AG04450 (cell line): Measurements from ENCODE around the gene QKI. TPM values are rescaled to one million over a fixed set of nuclear protein-coding genes. Genes with fewer than 3 reads are reported as not detected.
"Not testable (repeated sequence)": the region's sequence is repeated elsewhere in the genome, so short reads cannot be mapped to it uniquely, and the experiment has no call there.

Experiments used
- CTCF ChIA-PET: fragments of 300-600, 350-600 bp; formaldehyde crosslinking; extraction: SDS; loops from one replicate; lab custom pipeline; 2022; ENCODE audit warnings: antibody characterized with exemption, inconsistent platforms; lab: Charles Lee
- POLR2A ChIA-PET: fragments of 350-600 bp; formaldehyde crosslinking; extraction: SDS; loops from one replicate; lab custom pipeline; 2021; ENCODE audit warnings: antibody characterized with exemption, inconsistent platforms; lab: Yijun Ruan, JAX
- DNase-seq: peaks from one replicate; pipeline ENCODE4 v3.0.0-alpha.2; 2011; ENCODE audit warnings: low read depth, low spot score
- H3K27ac ChIP-seq: one replicate; pipeline ENCODE4 v1.5.1; 2012; ENCODE audit warnings: low read depth, low read length, control low read depth
- H3K27me3 ChIP-seq: one replicate; pipeline ENCODE4 v1.6.0; 2012; ENCODE audit warnings: low read length; ENCODE audit not compliant: control insufficient read depth, insufficient read depth
- H3K4me3 ChIP-seq: 2 replicates; pipeline ENCODE4 v1.5.1; 2011; ENCODE audit warnings: mild to moderate bottlenecking, low read depth, low read length, control low read depth
- H3K9me3 ChIP-seq: 2 replicates; pipeline ENCODE4 v1.5.1; 2012; ENCODE audit warnings: low read length; ENCODE audit not compliant: control insufficient read depth, insufficient read depth
- polyA plus RNA-seq: library from polyadenylated mRNA; depleted of rRNA; stranded (reverse); fragments of >200 nt; gene quantifications from 2 replicates; pipeline ENCODE4 v1.2.3, GENCODE V29; 2011
- TF ChIP-seq, protein P1 (sequence below): IDR thresholded peaks from 2 replicates; pipeline ENCODE4 v1.5.1; 2011; ENCODE audit warnings: low read depth, low read length, control low read depth, inconsistent platforms

QKI gene
- polyA plus RNA-seq, 1 experiment: 165 TPM

DNA sequence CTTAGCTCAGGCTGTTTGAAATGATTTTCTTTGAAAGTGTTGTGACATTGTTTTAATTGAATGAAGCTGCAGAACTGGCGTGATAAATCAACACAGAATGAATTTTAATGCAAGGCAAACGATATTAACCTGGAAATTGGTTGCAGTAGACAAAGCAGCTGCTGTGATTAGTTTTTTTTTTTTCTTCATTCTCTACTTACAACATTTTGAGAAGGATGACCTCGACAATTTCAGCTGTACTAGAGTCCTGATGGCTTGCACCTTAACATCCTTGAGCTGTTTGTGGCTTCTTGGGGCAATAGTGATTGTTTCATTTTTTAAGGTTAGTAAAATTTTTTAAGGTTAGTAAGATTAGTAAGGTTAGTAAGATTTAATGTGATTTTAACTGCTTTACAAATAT lies 54.2 kb downstream of the QKI start:
- H3K4me3 ChIP-seq: no peak overlapping the region
- no peak overlapping the region for H3K27ac ChIP-seq
- TF ChIP-seq, protein P1, sequence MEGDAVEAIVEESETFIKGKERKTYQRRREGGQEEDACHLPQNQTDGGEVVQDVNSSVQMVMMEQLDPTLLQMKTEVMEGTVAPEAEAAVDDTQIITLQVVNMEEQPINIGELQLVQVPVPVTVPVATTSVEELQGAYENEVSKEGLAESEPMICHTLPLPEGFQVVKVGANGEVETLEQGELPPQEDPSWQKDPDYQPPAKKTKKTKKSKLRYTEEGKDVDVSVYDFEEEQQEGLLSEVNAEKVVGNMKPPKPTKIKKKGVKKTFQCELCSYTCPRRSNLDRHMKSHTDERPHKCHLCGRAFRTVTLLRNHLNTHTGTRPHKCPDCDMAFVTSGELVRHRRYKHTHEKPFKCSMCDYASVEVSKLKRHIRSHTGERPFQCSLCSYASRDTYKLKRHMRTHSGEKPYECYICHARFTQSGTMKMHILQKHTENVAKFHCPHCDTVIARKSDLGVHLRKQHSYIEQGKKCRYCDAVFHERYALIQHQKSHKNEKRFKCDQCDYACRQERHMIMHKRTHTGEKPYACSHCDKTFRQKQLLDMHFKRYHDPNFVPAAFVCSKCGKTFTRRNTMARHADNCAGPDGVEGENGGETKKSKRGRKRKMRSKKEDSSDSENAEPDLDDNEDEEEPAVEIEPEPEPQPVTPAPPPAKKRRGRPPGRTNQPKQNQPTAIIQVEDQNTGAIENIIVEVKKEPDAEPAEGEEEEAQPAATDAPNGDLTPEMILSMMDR: no peak
- DNase-seq: no peak
- peaks cover 4% of the 10 kb centered on the region; the same call in 1 of the 2 replicates for H3K9me3 ChIP-seq
- POLR2A ChIA-PET: no interaction called here
- CTCF ChIA-PET: interaction anchor here (0.6 kb wide), 1 partner anchor 29 kb away, joined by 4 read pairs; no protein-coding TSS in a partner anchor
- no peaks in the 10 kb centered on the region for H3K27me3 ChIP-seq

DNA sequence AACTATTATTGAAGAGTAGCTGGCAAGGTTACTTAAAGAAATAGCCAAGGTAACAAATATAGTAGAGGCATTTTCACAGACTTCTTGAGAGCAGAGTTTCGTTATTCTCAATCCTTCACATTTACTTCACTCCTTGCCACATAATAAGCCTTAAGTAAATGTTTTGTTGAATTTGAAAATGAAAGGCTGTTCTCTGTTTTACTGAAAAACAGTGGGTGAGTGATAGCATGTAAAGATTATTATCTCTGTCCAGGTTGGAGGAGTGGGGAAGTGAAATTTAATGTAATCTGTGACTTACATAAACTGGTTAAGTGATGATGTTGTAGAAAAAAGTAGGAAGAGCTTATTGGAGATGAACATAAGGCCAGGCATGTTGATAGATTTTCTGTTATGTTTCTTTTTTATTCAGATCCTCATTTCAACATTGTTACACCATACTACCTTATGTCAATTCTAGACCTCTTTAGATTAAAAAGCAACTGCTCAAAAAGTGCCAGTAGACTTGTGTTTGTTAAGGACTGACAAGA lies 55.0 kb downstream of the QKI start:
- Histone ChIP-seq H3K4me3 (no peak overlapping the region), H3K27me3 (no peaks in the 10 kb centered on the region), H3K9me3 (peaks cover 4% of the 10 kb centered on the region; the same call in 1 of the 2 replicates), H3K27ac (no peak overlapping the region)
- ChIA-PET CTCF (no interaction called here), POLR2A (no interaction called here)
- TF ChIP-seq, protein P1: no peak
- no peak for DNase-seq

DNA sequence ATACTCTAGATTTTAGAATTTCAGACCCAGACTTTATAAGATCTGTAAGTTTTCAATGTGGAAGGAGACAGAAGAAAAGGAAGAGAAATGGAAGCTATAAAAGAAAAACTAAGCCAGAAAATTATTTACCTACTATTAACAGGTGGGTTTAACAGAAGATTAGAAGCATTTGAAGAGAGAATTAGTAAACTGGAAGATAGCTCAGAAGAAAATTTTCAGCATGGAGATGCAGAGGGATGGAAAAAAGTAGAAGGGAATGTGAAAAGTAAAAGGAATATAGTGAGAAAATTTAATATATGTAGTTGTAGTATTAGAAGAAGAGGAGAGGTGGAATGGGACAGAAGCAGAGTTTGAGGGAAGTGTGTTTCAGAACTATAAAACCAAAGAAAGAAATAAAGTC lies 56.1 kb downstream of the QKI start:
- TF ChIP-seq, protein P1: no peak
- POLR2A ChIA-PET: no interaction called here

DNA sequence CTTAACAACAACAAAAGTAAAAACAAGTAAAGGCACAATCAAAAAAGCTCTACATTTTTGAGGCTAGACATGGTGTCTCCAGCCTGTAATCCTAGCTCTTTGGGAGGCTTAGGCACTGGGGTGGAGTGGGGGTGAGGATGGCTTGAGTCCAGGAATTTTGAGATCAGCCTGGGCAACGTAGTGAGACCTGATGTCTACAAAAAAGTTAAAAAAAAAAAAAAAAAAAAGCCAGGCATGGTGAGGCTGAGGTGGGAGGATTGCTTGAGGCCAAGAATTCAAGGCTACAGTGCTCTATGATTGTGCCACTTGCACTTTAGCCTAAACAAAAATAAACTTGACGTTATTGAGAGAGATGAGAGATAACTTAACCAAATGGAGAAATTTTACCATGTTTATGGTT lies 60.1 kb downstream of the QKI start:
- Histone ChIP-seq H3K27me3 (no peaks in the 10 kb centered on the region), H3K9me3 (peaks cover 4% of the 10 kb centered on the region; the same call in 1 of the 2 replicates), H3K27ac (no peak overlapping the region), H3K4me3 (no peak overlapping the region)
- TF ChIP-seq, protein P1: no peak
- CTCF ChIA-PET: interaction anchor here (0.7 kb wide), 1 partner anchor 38 kb away, joined by 4 read pairs; no protein-coding TSS in a partner anchor
- POLR2A ChIA-PET: no interaction called here
- no peak for DNase-seq

More for the DNA sequence above, 56.1 kb downstream of the QKI start:
- Histone ChIP-seq H3K4me3 (no peak overlapping the region), H3K27me3 (no peaks in the 10 kb centered on the region), H3K9me3 (peaks cover 4% of the 10 kb centered on the region; the same call in 1 of the 2 replicates), H3K27ac (no peak overlapping the region)
- CTCF ChIA-PET: no interaction called here
- DNase-seq: no peak

DNA sequence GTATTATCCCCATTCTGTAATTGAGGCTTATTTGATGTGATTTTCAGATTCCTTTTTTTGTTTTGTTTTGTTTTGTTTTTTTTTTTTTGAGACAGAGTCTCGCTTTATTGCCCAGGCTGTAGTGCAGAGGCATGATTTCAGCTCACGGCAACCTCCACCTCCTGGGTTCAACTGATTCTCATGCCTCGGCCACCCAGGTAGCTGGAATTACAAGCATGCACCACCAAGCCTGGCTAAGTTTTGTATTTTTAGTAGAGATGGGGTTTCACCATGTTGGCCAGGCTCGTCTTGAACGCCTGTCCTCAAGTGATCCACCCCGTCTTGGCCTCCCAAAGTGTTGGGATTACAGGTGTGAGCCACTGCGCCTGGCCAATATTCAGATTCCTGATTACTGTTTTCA lies 62.4 kb downstream of the QKI start:
- H3K9me3 ChIP-seq, POLR2A ChIA-PET, H3K27me3 ChIP-seq, H3K27ac ChIP-seq, CTCF ChIA-PET, H3K4me3 ChIP-seq, DNase-seq: not testable (repeated sequence)
